Activated CD4-positive, alpha-beta memory T cell treated with anti-CD3 and anti-CD28 coated beads for 36 hours (primary cell): ENCODE data around the gene VWA8. TPM values are rescaled to one million over a fixed set of nuclear protein-coding genes. Genes with fewer than 3 reads are reported as not detected.

Experiments
- CTCF ChIA-PET: fragments of 350-600 bp; sonication (Branson Sonifier 250); formaldehyde crosslinking; loops from one replicate; lab custom pipeline; 2021; ENCODE audit warnings: antibody characterized with exemption, inconsistent platforms; lab: Charles Lee
- POLR2A ChIA-PET: fragments of 350-600 bp; sonication (Branson Sonifier 250); formaldehyde crosslinking; loops from one replicate; lab custom pipeline; 2021; ENCODE audit warnings: antibody characterized with exemption; lab: Charles Lee
- DNase-seq: peaks from one replicate; pipeline ENCODE4 v3.0.0-alpha.2; 2020
- H3K27ac Mint-ChIP-seq: one replicate; pipeline ENCODE4 v1.8.0; 2021; ENCODE audit warnings: mixed read lengths
- H3K27me3 Mint-ChIP-seq: one replicate; pipeline ENCODE4 v1.8.0; 2021; ENCODE audit warnings: mixed read lengths
- H3K36me3 Mint-ChIP-seq: one replicate; pipeline ENCODE4 v1.8.0; 2021; ENCODE audit warnings: mixed read lengths
- H3K4me1 Mint-ChIP-seq: one replicate; pipeline ENCODE4 v1.8.0; 2021; ENCODE audit warnings: low read depth, mixed read lengths
- H3K4me3 Mint-ChIP-seq: one replicate; pipeline ENCODE4 v1.8.0; 2021; ENCODE audit warnings: mild to moderate bottlenecking, mixed read lengths
- H3K9me3 Mint-ChIP-seq: one replicate; pipeline ENCODE4 v1.8.0; 2021; ENCODE audit warnings: mixed read lengths
- intact Hi-C: fragments of 100-400 bp; cut with micrococcal nuclease; formaldehyde crosslinking; loops from one replicate; pipeline ENCODE4 v1.15.1; 2023
- total RNA-seq, 2 experiments: library from RNA; stranded (reverse); gene quantifications; one replicate each; pipeline ENCODE4 v1.2.3, GENCODE V29; 2021

VWA8 gene
- total RNA-seq, 2 experiments from 2014 or later, result 16.8 to 17.1 TPM

DNA sequence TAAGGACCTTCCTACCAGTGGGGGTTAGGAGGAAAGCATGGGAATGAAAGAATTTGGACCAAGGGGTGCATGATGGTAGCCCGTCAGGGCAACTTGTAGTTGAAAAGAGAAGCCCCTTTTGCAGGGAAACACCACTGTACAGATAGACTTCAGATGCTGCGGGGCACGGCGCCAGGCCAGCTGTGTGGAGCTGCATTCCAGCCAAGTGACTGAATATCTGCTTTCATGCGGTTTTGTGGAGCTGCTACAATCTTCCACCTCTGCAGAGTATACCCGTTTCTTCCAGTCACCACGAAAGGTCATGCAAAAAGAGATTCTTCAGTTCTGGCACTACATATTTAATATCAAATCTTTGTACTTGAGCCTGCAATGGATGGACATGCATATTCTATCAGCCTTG is 398.8 kb downstream of the VWA8 start:
- no peak for DNase-seq
- no peak overlapping the region for H3K27ac Mint-ChIP-seq
- CTCF ChIA-PET, result no interaction called here

DNA sequence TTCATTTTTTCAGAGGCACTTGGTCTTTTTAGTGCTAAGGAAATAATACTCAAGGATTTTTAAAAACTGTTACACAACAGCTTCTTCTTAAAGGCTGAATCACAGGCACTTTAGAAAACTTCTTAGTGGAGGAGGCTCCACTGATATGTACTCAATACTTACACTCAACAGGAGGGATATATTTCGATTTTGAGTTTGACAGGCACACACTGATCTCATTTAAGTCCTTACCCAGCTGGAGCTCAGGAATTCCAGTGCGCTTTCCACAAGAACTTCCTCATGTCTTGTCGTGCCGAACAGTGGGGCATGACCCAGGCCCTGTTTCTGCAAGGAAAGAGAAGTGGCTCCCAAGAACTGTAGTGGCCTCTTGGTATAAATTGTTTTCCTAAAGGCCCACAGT is 399.7 kb downstream of the VWA8 start:
- no peak overlapping the region for H3K27ac Mint-ChIP-seq
- intact Hi-C loops, result no loop called here
- DNase-seq, result no peak
- H3K4me3 Mint-ChIP-seq, result no peak overlapping the region
- POLR2A ChIA-PET, result interaction anchor here (0.6 kb wide), 1 partner anchor 12 kb away, joined by 3 read pairs; no protein-coding TSS in a partner anchor
- H3K36me3 Mint-ChIP-seq, result peaks cover 1% of the 10 kb centered on the region
- no peaks in the 10 kb centered on the region for H3K9me3 Mint-ChIP-seq
- H3K27me3 Mint-ChIP-seq, result no peaks in the 10 kb centered on the region
- peaks cover 3% of the 10 kb centered on the region for H3K4me1 Mint-ChIP-seq
- CTCF ChIA-PET, result interaction anchor here (0.8 to 1.7 kb wide), 3 partner anchors 9 to 103 kb away, joined by 3 to 5 read pairs (median 3); no protein-coding TSS in a partner anchor

More for the DNA sequence above, 398.8 kb downstream of the VWA8 start:
- no peaks in the 10 kb centered on the region for H3K27me3 Mint-ChIP-seq
- intact Hi-C loops, result no loop called here
- peaks cover 1% of the 10 kb centered on the region for H3K36me3 Mint-ChIP-seq
- H3K4me1 Mint-ChIP-seq, result peaks cover 3% of the 10 kb centered on the region
- H3K4me3 Mint-ChIP-seq, result no peak overlapping the region
- POLR2A ChIA-PET, result interaction anchor here (0.6 kb wide), 1 partner anchor 13 kb away, joined by 3 read pairs; no protein-coding TSS in a partner anchor
- no peaks in the 10 kb centered on the region for H3K9me3 Mint-ChIP-seq

DNA sequence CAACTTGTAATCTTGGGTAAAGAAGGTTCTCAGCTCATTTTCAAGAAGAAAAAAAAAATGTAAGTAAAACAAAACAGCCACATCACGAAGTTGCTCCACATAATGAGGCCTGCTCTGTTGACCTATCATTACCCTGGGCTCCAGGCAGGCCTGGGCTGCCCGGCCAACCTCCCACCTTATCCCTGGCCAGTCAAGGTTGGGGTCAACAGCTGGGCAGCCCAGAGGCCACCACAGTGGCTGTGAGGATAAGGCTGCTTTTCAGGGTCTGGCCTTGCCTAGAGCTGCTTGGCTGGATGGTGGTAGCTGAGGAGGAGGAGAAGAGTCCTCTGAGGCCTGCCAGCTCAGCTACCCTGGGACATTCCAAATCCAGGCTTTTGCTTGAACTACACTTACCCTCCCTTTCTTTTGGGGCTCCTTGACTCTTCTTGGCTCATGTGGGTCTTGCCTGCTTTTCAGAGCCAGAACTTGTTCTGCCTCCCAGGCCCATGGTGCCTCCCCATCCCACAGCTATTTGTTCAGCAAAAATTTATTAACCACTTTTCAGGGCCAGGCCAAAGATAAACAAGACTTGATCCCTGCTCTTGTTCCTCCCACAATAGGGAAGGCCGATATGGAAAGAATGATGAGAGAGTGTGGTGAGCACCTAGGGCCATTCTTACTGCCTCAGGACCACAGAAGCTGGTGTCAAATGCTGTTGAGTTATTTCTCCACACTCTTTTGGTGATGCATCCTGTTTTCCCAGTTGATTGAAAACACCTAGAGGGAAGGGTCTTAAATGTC is 401.9 kb downstream of the VWA8 start:
- H3K27ac Mint-ChIP-seq, result no peak overlapping the region
- POLR2A ChIA-PET, result no interaction called here
- H3K27me3 Mint-ChIP-seq, result no peaks in the 10 kb centered on the region
- H3K9me3 Mint-ChIP-seq, result no peaks in the 10 kb centered on the region
- CTCF ChIA-PET, result interaction anchor here (0.7 kb wide), 1 partner anchor 169 kb away, joined by 3 read pairs; no protein-coding TSS in a partner anchor
- intact Hi-C loops, result loop anchor here (10.0 kb wide), 1 partner anchor 174 kb away; no protein-coding TSS in a partner anchor
- no peak overlapping the region for H3K4me3 Mint-ChIP-seq
- DNase-seq, result no peak
- H3K4me1 Mint-ChIP-seq, result peaks cover 17% of the 10 kb centered on the region
- H3K36me3 Mint-ChIP-seq, result no peaks in the 10 kb centered on the region

DNA sequence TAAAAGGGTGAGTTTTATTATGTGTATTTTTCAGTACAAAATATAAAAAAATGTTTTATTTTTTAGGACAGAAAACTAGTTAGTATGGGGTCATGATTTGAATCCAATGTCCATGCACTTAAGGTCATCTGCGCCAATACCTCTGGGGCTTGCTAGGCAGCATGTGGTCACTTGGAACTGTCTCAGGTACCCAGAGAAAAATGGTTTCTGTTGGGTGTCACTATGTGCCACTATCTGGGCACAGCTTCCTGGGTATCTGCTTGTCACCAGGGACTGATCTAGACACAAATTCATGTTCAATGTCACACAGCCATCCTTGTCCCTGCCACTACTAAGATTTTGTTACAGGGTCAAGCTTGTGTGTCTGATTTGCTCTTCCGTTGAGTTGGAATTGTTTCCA is 403.2 kb downstream of the VWA8 start:
- no peaks in the 10 kb centered on the region for H3K9me3 Mint-ChIP-seq
- ChIA-PET CTCF (no interaction called here), POLR2A (no interaction called here)
- intact Hi-C loops, result loop anchor here (10.0 kb wide), 1 partner anchor 173 kb away; no protein-coding TSS in a partner anchor
- peaks cover 21% of the 10 kb centered on the region for H3K4me1 Mint-ChIP-seq
- no peak overlapping the region for H3K27ac Mint-ChIP-seq
- DNase-seq, result no peak
- peaks cover 2% of the 10 kb centered on the region for H3K27me3 Mint-ChIP-seq
- H3K36me3 Mint-ChIP-seq, result no peaks in the 10 kb centered on the region
- no peak overlapping the region for H3K4me3 Mint-ChIP-seq

DNA sequence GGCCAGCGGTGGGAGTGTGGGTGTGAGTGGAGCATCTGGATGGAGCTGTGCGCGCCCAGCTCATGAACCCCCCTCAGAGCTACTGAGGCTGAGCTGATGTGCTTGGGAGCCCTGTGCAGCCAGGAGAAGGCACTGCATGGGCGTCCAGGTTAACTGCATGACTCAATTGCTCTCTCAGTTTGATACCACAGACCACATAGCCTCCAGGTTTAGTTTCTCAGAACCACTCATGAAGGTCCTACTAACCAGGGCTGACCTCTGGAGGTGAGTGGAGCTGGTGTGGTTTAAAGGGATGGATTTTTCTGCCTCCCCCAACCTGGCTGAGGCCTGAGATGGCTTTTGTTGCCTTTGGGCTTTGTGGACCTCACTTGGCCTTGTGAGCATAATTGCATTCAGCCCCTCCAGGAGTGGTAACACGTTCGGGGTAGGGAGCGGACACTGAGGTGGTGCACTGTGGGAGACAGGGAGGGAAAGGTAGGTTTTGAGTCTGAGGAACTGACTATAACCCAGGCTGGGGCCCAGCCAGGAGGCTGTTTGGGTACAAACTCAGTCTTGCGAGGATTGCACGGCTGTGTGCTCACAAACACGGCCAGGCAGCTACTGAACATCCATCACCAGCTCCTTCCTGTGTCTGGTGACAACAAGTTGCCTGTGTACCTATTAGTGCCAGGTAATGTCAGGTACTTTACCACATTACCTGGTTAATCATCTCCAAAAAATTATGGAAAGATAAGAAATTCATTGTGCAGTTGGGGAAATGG is 406.1 kb downstream of the VWA8 start:
- peak overlapping the region; percentile 9 for H3K27ac Mint-ChIP-seq
- no peaks in the 10 kb centered on the region for H3K36me3 Mint-ChIP-seq
- peak; percentile 77 for DNase-seq
- ChIA-PET CTCF (interaction anchor here (0.6 to 2.2 kb wide), 7 partner anchors 34 to 153 kb away, joined by 3 to 20 read pairs (median 3); no protein-coding TSS in a partner anchor), POLR2A (interaction anchor here (0.8 to 1.5 kb wide), 4 partner anchors 9 to 91 kb away, joined by 3 to 5 read pairs (median 4); no protein-coding TSS in a partner anchor)
- no peak overlapping the region for H3K4me3 Mint-ChIP-seq
- H3K4me1 Mint-ChIP-seq, result peaks cover 21% of the 10 kb centered on the region
- H3K27me3 Mint-ChIP-seq, result peaks cover 2% of the 10 kb centered on the region
- H3K9me3 Mint-ChIP-seq, result no peaks in the 10 kb centered on the region
- intact Hi-C loops, result loop anchor here (1.0 to 10.0 kb wide), 6 partner anchors 63 to 202 kb away; no protein-coding TSS in a partner anchor

DNA sequence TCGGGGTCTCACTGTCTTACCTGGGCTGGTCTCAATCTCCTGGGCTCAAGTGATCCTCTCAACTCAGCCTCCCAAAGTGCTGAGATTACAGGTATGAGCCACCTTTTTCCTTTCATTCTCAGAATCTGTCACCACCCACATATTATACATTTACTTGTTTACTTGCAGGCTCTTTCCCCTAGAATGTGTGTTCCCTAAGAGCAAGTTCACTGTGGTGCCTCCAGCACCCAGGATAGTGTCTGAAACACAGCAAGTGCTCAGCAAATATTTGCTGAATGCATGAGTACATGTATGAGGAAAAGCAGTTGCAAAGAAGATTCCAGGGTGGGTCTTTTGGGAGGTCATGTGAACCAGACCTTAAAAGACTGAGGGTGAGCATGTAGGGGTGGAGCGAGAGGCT is 406.7 kb downstream of the VWA8 start:
- Mint-ChIP-seq H3K4me3 (no peak overlapping the region), H3K27me3 (peaks cover 2% of the 10 kb centered on the region), H3K36me3 (no peaks in the 10 kb centered on the region), H3K4me1 (peaks cover 21% of the 10 kb centered on the region), H3K9me3 (no peaks in the 10 kb centered on the region), H3K27ac (peak overlapping the region; percentile 9)
- CTCF ChIA-PET, result interaction anchor here (1.2 to 2.2 kb wide), 6 partner anchors 33 to 152 kb away, joined by 3 to 20 read pairs (median 4); no protein-coding TSS in a partner anchor
- intact Hi-C loops, result loop anchor here (1.0 to 10.0 kb wide), 6 partner anchors 62 to 201 kb away; no protein-coding TSS in a partner anchor
- DNase-seq, result no peak
- POLR2A ChIA-PET, result interaction anchor here (0.8 to 1.5 kb wide), 4 partner anchors 8 to 91 kb away, joined by 3 to 5 read pairs (median 4); no protein-coding TSS in a partner anchor

DNA sequence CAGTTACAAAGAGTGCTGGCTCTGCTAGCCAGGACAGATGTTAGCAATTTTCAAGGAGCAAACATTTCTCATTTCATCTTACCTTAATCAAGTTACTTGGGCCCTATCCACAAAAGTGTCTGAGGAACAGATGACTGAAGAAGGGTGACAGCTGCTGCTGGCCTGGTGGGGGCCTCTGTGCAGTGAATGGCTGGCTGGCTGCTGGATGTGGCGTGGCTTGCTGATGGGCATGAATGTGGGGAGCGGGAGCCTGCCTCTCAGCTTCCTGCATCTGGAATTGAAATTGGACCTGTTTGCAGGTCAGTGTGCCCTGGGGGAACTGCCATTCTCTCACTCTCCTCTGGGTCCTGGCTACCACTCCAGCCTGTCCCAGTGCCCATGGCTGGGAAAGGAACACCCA is 408.9 kb downstream of the VWA8 start:
- intact Hi-C loops, result loop anchor here (10.0 kb wide), 1 partner anchor 167 kb away; no protein-coding TSS in a partner anchor
- CTCF ChIA-PET, result no interaction called here
- POLR2A ChIA-PET, result no interaction called here

DNA sequence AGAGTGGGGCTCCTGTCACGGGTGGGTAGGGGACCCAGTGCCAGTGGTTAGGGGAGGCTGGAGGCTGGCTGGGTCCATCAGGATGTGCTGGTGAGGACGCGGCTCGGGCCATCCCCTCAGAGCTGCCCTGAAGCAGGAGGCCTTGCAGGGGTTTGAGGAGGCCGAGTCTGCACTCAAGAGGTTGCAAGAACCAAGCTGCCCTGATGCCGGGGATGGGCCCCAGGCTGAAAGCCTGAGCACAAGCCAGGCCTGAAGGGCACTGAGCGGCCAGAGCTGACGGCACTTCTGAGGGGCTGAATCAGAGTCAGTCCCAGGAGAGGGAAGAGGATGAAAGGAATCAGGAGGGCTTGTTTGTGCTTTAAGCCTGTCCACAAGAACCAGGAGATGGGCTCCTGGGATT is 410.6 kb downstream of the VWA8 start:
- Mint-ChIP-seq H3K27ac (no peak overlapping the region), H3K4me1 (peaks cover 34% of the 10 kb centered on the region), H3K27me3 (peaks cover 2% of the 10 kb centered on the region), H3K9me3 (no peaks in the 10 kb centered on the region), H3K36me3 (no peaks in the 10 kb centered on the region), H3K4me3 (no peak overlapping the region)
- no peak for DNase-seq
- ChIA-PET POLR2A (no interaction called here), CTCF (no interaction called here)
- intact Hi-C loops, result loop anchor here (10.0 kb wide), 1 partner anchor 165 kb away; no protein-coding TSS in a partner anchor

More for the DNA sequence above, 408.9 kb downstream of the VWA8 start:
- Mint-ChIP-seq H3K27ac (no peak overlapping the region), H3K27me3 (peaks cover 2% of the 10 kb centered on the region), H3K9me3 (no peaks in the 10 kb centered on the region), H3K4me1 (peaks cover 21% of the 10 kb centered on the region), H3K4me3 (no peak overlapping the region), H3K36me3 (no peaks in the 10 kb centered on the region)
- no peak for DNase-seq

DNA sequence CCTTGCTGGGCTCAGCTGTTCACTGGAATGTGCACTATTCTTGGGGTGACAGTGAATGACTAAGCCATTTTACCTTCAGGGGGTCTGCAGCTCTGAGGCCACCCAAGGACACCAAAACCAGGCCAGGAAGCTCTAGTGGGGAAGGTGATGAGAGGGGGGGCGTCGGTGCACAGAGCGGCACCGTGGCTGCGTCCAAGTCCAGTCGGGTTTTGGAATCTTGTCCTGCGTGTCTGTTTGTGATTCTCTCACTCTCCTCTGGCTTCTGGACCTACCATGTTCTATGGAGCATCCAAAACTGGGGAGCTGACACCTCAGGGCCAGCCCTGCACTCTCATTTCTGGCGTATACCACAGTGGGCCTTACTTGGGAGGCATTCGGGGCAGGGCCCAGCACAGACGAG is 411.4 kb downstream of the VWA8 start:
- peaks cover 31% of the 10 kb centered on the region for H3K4me1 Mint-ChIP-seq
- H3K27ac Mint-ChIP-seq, result no peak overlapping the region
- CTCF ChIA-PET, result no interaction called here
- no peaks in the 10 kb centered on the region for H3K36me3 Mint-ChIP-seq
- H3K9me3 Mint-ChIP-seq, result no peaks in the 10 kb centered on the region
- H3K27me3 Mint-ChIP-seq, result peaks cover 2% of the 10 kb centered on the region
- POLR2A ChIA-PET, result interaction anchor here (0.5 kb wide), 1 partner anchor 12 kb away, joined by 3 read pairs; no protein-coding TSS in a partner anchor
- no peak for DNase-seq
- H3K4me3 Mint-ChIP-seq, result no peak overlapping the region
- intact Hi-C loops, result no loop called here

DNA sequence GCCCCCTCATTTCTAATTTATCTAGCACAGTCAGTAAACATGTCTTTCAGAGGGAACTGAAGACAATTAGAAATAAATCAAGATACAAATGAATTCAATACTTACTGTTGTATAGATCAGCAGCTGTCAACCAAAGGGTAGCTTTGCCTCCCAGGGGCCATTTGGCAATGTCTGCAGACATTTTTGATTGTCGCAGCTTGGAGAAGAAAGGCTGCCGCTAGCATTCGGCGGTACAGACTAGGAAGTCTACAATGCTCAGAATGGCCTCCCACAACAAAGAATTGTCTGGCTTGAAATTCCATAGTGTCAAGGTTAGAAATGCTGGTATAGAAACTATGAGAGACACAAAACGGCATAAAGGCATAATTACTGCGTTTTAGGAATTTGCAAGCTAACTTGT is 412.0 kb downstream of the VWA8 start:
- no peaks in the 10 kb centered on the region for H3K9me3 Mint-ChIP-seq

DNA sequence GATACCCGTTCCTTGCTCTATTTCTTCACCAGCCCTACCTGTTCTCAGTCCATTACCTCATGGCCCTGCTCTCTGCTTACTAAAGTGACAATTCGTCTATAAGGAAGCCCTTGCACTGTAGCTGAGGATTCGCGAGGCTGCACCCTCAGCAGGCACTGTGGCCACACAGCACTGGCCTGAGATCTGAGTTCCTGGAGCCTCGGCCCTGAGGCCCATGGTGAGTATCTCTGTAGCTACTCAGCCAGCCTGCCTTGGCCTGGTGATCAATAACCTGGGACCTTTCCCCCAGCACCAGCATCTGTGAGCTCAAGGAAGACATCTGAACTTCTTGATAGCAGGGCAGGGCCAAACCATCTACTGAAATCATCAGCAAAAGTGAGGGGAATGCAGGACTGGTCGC is 412.9 kb downstream of the VWA8 start:
- Mint-ChIP-seq H3K36me3 (no peaks in the 10 kb centered on the region), H3K9me3 (no peaks in the 10 kb centered on the region), H3K4me3 (no peak overlapping the region), H3K27ac (no peak overlapping the region), H3K4me1 (peaks cover 20% of the 10 kb centered on the region), H3K27me3 (no peaks in the 10 kb centered on the region)
- intact Hi-C loops, result no loop called here
- POLR2A ChIA-PET, result interaction anchor here (0.9 kb wide), 1 partner anchor 90 kb away, joined by 7 read pairs; the partner anchor contains the start of gene RGCC
- CTCF ChIA-PET, result interaction anchor here (0.5 to 1.0 kb wide), 2 partner anchors 24 to 90 kb away, joined by 3 read pairs; no protein-coding TSS in a partner anchor
- DNase-seq, result no peak

More for the DNA sequence above, 412.0 kb downstream of the VWA8 start:
- H3K27ac Mint-ChIP-seq, result no peak overlapping the region
- H3K36me3 Mint-ChIP-seq, result no peaks in the 10 kb centered on the region
- ChIA-PET CTCF (no interaction called here), POLR2A (interaction anchor here (0.5 to 0.9 kb wide), 2 partner anchors 13 to 91 kb away, joined by 3 to 7 read pairs; partner anchors contain the start of gene RGCC)
- H3K4me1 Mint-ChIP-seq, result peaks cover 26% of the 10 kb centered on the region
- H3K27me3 Mint-ChIP-seq, result peaks cover 2% of the 10 kb centered on the region
- intact Hi-C loops, result no loop called here
- DNase-seq, result no peak
- no peak overlapping the region for H3K4me3 Mint-ChIP-seq
